Thoracic aorta (tissue), 2 donors: ENCODE data around the gene C16orf54. TPM values are rescaled to one million over a fixed set of nuclear protein-coding genes. Genes with fewer than 3 reads are reported as not detected.

Experiments used
- ATAC-seq: fragments of 150-250 bp; one replicate; pipeline ENCODE4 v1.8.0; 2017; ENCODE audit warnings: low read depth; ENCODE audit not compliant: insufficient number of reproducible peaks, low FRiP score
- DNase-seq: peaks from one replicate; pipeline ENCODE4 v3.0.0-alpha.2; 2020; ENCODE audit warnings: low spot score
- H3K27ac ChIP-seq, 2 donors: fragments of 200-600 bp; sonication (generic); 1 replicate in 1 of 2; 2 replicates in 1 of 2; pipeline ENCODE4 v1.5.1; 2016; ENCODE audit warnings: mild to moderate bottlenecking in 2 of 2, moderate library complexity in 2 of 2
- H3K27me3 ChIP-seq: fragments of 200-600 bp; sonication (generic); replicated peaks from 2 replicates; pipeline ENCODE4 v1.6.0; 2016; ENCODE audit warnings: mild to moderate bottlenecking; ENCODE audit not compliant: insufficient read depth
- H3K36me3 ChIP-seq: fragments of 200-600 bp; sonication (generic); one replicate; pipeline ENCODE4 v1.5.1; 2016
- H3K4me1 ChIP-seq, 2 donors: fragments of 200-600 bp; sonication (generic); 1 replicate in 1 of 2; 2 replicates in 1 of 2; pipeline versions ENCODE4 v1.5.1 to v1.6.0; 2016; ENCODE audit warnings: low read depth in 2 of 2, mild to moderate bottlenecking in 1 of 2; ENCODE audit not compliant: control insufficient read depth in 1 of 2
- H3K4me3 ChIP-seq: fragments of 200-600 bp; sonication (generic); 2 replicates; pipeline ENCODE4 v1.5.1; 2016; ENCODE audit warnings: mild to moderate bottlenecking
- H3K9me3 ChIP-seq: fragments of 200-600 bp; sonication (generic); 2 replicates; pipeline ENCODE4 v1.5.1; 2016
- total RNA-seq, 2 donors: library from RNA; depleted of rRNA; stranded (reverse); fragments of >200 nt; gene quantifications; one replicate each; pipeline versions ENCODE4 v1.1.0 to v1.2.3, GENCODE V29; 2016
- TF ChIP-seq, protein P1 (sequence below): fragments of 200-600 bp; sonication (generic); IDR thresholded peaks from one replicate; pipeline ENCODE4 v1.5.1; 2019; ENCODE audit warnings: antibody characterized with exemption

C16orf54 gene
- total RNA-seq, 2 donors from 2014 or later = 2.8 to 3.4 TPM

DNA sequence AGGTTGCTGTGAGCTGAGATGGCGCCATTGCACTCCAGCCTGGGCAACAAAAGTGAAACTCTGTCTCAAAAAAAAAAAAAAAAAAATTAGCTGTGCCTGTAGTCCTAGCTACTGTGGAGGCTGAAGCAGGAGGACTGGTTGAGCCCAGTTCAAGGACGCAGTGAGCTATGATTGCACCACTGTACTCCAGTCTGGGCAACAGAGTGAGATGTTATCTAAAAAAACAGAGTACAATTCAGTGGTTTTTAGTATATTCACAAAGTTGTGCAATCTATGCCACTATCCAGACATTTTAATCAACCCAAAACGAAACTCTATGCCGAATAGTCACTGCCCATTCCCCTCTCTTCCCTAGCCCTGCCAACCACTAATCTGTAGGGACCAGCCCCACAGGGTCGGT is 25.1 kb downstream of the C16orf54 start:
- TF ChIP-seq, protein P1, sequence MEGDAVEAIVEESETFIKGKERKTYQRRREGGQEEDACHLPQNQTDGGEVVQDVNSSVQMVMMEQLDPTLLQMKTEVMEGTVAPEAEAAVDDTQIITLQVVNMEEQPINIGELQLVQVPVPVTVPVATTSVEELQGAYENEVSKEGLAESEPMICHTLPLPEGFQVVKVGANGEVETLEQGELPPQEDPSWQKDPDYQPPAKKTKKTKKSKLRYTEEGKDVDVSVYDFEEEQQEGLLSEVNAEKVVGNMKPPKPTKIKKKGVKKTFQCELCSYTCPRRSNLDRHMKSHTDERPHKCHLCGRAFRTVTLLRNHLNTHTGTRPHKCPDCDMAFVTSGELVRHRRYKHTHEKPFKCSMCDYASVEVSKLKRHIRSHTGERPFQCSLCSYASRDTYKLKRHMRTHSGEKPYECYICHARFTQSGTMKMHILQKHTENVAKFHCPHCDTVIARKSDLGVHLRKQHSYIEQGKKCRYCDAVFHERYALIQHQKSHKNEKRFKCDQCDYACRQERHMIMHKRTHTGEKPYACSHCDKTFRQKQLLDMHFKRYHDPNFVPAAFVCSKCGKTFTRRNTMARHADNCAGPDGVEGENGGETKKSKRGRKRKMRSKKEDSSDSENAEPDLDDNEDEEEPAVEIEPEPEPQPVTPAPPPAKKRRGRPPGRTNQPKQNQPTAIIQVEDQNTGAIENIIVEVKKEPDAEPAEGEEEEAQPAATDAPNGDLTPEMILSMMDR = no peak
- H3K4me1 ChIP-seq = no peaks in the 10 kb centered on the region
- no peak overlapping the region for H3K4me3 ChIP-seq
- no peak for ATAC-seq
- H3K9me3 ChIP-seq = no peaks in the 10 kb centered on the region
- DNase-seq = no peak
- H3K27ac ChIP-seq = no peak overlapping the region
- H3K36me3 ChIP-seq = no peaks in the 10 kb centered on the region
- no peaks in the 10 kb centered on the region for H3K27me3 ChIP-seq

DNA sequence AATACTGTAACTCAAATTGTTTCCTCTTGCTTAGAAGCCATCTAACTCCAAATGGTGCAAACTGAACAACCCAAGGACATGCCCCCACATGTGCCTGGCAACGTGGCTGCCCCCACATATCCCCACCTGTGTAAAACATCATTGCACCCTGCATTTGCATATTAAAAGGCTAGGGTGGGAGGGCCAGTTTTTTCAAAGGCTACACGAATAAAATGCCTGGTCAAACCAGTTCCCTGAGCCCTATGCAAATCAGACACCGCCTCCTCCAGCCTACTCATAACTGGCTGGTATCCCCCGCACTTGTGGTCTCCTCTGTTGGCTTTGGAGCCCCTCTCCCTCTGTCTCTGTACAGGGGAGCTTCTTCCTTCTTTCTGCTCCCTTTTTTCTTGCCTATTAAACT is 26.7 kb downstream of the C16orf54 start:
- no peaks in the 10 kb centered on the region for H3K4me1 ChIP-seq
- no peaks in the 10 kb centered on the region for H3K27me3 ChIP-seq
- H3K27ac ChIP-seq = no peak overlapping the region
- TF ChIP-seq, protein P1 = no peak
- ATAC-seq = no peak
- no peaks in the 10 kb centered on the region for H3K9me3 ChIP-seq
- DNase-seq = no peak
- H3K36me3 ChIP-seq = no peaks in the 10 kb centered on the region
- no peak overlapping the region for H3K4me3 ChIP-seq

DNA sequence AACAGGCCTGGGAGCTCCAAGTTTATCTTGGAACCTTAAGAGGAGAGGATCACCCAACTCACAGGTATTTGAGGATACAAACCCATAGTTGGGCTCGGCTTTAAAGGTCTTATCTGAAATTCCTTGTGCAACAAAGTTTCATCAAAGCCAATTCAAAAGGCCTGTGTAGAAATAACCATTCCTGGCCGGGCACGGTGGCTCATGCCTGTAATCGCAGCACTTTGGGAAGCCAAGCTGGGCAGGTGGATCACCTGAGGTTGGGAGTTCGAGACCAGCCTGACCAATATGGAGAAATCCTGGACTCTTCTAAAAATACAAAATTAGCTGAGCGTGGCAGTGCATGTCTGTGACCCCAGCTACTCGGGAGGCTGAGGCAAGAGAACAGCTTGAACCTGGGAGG is 28.7 kb downstream of the C16orf54 start:
- Histone ChIP-seq H3K36me3 (no peaks in the 10 kb centered on the region), H3K27ac (no peak overlapping the region), H3K4me3 (no peak overlapping the region), H3K27me3 (no peaks in the 10 kb centered on the region), H3K4me1 (no peaks in the 10 kb centered on the region), H3K9me3 (no peaks in the 10 kb centered on the region)
- TF ChIP-seq, protein P1 = no peak
- no peak for ATAC-seq
- no peak for DNase-seq

- no peaks in the 10 kb centered on the region for H3K36me3 ChIP-seq
- no peak overlapping the region for H3K4me3 ChIP-seq
- no peaks in the 10 kb centered on the region for H3K27me3 ChIP-seq
- H3K4me1 ChIP-seq = peaks cover 0 to 3% of the 10 kb centered on the region in 2 donors
- TF ChIP-seq, protein P1 = no peak
- H3K9me3 ChIP-seq = no peaks in the 10 kb centered on the region
- no peak for ATAC-seq
- H3K27ac ChIP-seq = no peak overlapping the region
- DNase-seq = no peak
These were observed 30.8 kb downstream of the C16orf54 start for GRCh38 chr16:29714972-29715371.

GRCh38 chr16:29714396-29714795 is 31.4 kb downstream of the C16orf54 start:
- Histone ChIP-seq H3K27me3 (no peaks in the 10 kb centered on the region), H3K27ac (no peak overlapping the region), H3K4me1 (peaks cover 0 to 9% of the 10 kb centered on the region in 2 donors), H3K9me3 (no peaks in the 10 kb centered on the region), H3K4me3 (no peak overlapping the region), H3K36me3 (no peaks in the 10 kb centered on the region)
- TF ChIP-seq, protein P1 = no peak
- ATAC-seq = no peak
- no peak for DNase-seq
